HUES64 (cell line): ENCODE data around the gene S100P.
"Not testable (repeated sequence)": the region's sequence is repeated elsewhere in the genome, so short reads cannot be mapped to it uniquely, and the experiment has no call there.

Experiments
- H3K27ac ChIP-seq: 2 replicates; pipeline ENCODE4 v1.7.0; 2013; ENCODE audit warnings: low read depth, low read length, inconsistent platforms
- H3K27me3 ChIP-seq: 2 replicates; pipeline ENCODE4 v1.6.1; 2013; ENCODE audit warnings: mild to moderate bottlenecking, low read length; ENCODE audit not compliant: insufficient read depth
- H3K36me3 ChIP-seq: 2 replicates; pipeline ENCODE4 v1.6.1; 2013; ENCODE audit warnings: mild to moderate bottlenecking, low read length; ENCODE audit not compliant: insufficient read depth
- H3K4me1 ChIP-seq: 2 replicates; pipeline ENCODE4 v1.6.1; 2013; ENCODE audit warnings: mild to moderate bottlenecking, low read length, moderate library complexity; ENCODE audit not compliant: insufficient read depth
- H3K4me3 ChIP-seq: 2 replicates; pipeline ENCODE4 v1.5.1; 2013; ENCODE audit warnings: mild to moderate bottlenecking, low read length, moderate library complexity
- H3K9ac ChIP-seq: 2 replicates; pipeline ENCODE4 v1.6.1; 2013; ENCODE audit warnings: mild to moderate bottlenecking, low read depth, low read length
- H3K9me3 ChIP-seq: 2 replicates; pipeline ENCODE4 v1.6.1; 2013; ENCODE audit warnings: low read depth, low read length; ENCODE audit not compliant: insufficient read depth
- WGBS: fragments of 150-250, 120-280 bp; methylation state at CpG from one replicate; pipeline ENCODE4 v1.1.7; 2013; ENCODE audit warnings: missing lambda C conversion rate; 5-methylcytosine and 5-hydroxymethylcytosine counted together

Gene S100P

GRCh38 chr4:6716958-6717655 is 23.4 kb downstream of the S100P start:
- Histone ChIP-seq H3K9ac (peak overlapping the region; percentile 87), H3K4me3 (peak overlapping the region; percentile 93), H3K36me3 (no peaks in the 10 kb centered on the region), H3K4me1 (peaks cover 8% of the 10 kb centered on the region), H3K27ac (no peak overlapping the region), H3K9me3 (no peaks in the 10 kb centered on the region), H3K27me3 (peaks cover 19% of the 10 kb centered on the region)
- 30% methylated on average over 5 of the region's 7 CpGs for WGBS

DNA sequence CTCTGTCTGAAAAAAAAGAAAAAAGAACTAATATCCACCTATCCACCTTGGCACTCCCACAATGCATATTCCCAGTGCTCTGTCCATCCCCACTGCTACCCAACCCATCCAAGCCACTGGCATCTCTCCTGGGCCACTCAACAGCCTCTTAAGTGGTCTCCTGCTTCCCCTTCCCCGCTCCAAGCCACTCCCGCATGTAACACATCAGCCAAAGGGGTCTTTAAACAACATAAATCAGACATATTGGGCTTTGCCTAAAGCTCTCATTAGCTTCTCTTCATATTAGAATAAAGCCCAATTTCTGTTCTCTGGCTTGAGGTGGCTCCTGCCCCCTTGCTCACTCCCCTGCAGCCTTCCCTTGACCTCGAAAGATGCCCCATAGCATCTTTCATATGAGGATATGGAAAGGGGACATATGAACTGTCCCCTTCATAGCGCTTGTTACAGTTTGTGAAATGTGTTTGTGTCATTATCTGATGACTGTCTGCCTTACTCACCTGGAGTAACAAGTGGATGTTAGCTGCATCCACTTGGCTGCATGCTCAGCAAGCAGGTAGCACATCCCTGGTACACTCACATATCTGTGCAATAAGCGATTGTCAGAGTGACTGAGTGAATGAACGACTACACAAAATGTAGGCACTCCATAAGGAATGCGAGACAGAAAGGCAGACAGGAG is 25.4 kb downstream of the S100P start:
- WGBS: 86% methylated on average over 7 of the region's 7 CpGs
- H3K4me1 ChIP-seq: peaks cover 8% of the 10 kb centered on the region
- H3K4me3 ChIP-seq: no peak overlapping the region
- no peaks in the 10 kb centered on the region for H3K9me3 ChIP-seq
- no peak overlapping the region for H3K27ac ChIP-seq
- peaks cover 10% of the 10 kb centered on the region; the same call in 1 of the 2 replicates for H3K27me3 ChIP-seq
- no peak overlapping the region for H3K9ac ChIP-seq
- H3K36me3 ChIP-seq: no peaks in the 10 kb centered on the region

DNA sequence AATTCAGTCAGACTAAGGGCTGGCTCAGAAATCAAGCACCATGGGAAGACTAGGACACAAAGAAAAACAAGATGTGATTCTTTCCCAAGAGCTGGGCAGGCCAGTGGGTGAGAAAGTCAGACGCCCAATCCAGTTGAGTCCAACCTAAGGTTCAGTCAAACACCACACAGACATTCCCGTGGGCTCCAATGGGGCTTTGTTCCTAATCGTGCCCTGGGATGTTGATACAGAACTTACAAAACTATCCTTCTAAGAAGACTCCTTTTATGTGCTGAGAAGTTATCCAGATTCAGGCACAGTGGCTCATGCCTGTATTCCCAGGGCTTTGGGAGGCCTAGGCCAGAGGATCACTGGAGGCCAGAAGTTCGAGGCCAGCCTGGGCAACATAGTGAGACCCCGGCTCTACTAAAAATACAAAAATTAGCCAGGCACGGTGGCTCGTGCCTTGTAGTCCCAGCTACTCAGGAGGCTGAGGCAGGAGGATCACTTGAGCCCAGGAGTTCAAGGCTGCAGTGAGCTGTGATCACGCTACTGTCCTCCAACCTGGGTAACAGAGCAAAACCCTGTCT is 26.0 kb downstream of the S100P start:
- no peaks in the 10 kb centered on the region for H3K9me3 ChIP-seq
- peaks cover 4% of the 10 kb centered on the region; the same call in 1 of the 2 replicates for H3K27me3 ChIP-seq
- no peak overlapping the region for H3K27ac ChIP-seq
- peaks cover 8% of the 10 kb centered on the region for H3K4me1 ChIP-seq
- no peak overlapping the region for H3K9ac ChIP-seq
- no peak overlapping the region for H3K4me3 ChIP-seq
- no peaks in the 10 kb centered on the region for H3K36me3 ChIP-seq
- WGBS: 85% methylated on average over 8 of the region's 8 CpGs

DNA sequence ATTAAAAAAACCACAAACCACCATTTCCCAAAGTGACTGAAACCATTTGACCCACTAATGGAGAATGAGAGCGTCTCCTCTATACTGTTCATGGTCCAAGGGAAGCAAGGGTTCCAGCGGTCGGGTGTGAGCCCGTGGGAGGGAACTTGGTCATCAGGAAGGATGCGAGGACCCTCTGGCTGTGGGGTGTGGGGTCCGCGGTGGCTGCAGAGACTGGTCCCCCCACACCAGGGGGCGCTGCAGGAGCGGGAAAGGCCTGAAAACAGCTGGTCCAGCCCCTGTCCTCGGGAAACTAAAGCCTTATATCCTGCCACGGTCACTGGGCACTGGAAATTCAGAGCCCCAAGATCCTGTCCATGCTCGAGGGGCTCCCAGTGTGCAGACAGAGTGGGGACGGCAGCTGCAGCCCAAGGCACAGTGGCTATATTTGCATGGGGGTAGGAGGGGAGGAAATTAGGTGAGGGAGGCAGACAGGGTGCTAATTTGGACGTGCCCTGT is 26.6 kb downstream of the S100P start:
- Histone ChIP-seq H3K9me3 (no peaks in the 10 kb centered on the region), H3K27ac (no peak overlapping the region), H3K4me1 (peaks cover 8% of the 10 kb centered on the region), H3K36me3 (no peaks in the 10 kb centered on the region), H3K27me3 (no peaks in the 10 kb centered on the region), H3K4me3 (no peak overlapping the region), H3K9ac (no peak overlapping the region)
- WGBS: 15% methylated on average over 14 of the region's 14 CpGs

GRCh38 chr4:6721121-6721520 is 27.4 kb downstream of the S100P start:
- H3K4me1 ChIP-seq: peaks cover 8% of the 10 kb centered on the region
- 93% methylated on average over 10 of the region's 10 CpGs for whole genome bisulfite sequencing
- H3K36me3 ChIP-seq: no peaks in the 10 kb centered on the region
- no peak overlapping the region for H3K4me3 ChIP-seq
- H3K9me3 ChIP-seq: no peaks in the 10 kb centered on the region
- H3K27me3 ChIP-seq: no peaks in the 10 kb centered on the region
- H3K9ac ChIP-seq: no peak overlapping the region
- H3K27ac ChIP-seq: no peak overlapping the region

DNA sequence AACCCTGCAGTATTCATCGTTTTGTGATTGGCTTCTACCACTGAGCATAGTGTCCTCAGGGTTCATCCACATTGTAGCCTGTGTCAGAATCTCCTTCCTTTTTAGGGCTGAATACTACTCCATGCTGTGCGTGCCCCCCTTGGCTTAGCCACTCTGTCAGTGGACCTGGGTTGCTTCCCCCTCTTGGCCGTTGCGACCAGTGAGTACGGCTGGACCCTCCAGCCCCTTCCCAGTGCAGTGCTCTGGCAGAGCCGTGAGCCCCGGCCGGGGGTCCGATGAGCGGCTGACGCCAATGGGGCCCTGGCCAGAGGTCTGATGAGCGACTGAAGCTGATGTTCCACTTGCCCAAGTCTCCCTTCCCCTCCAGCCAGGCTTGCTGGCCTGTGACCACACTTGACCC is 29.2 kb downstream of the S100P start:
- no peaks in the 10 kb centered on the region for H3K36me3 ChIP-seq
- no peak overlapping the region for H3K9ac ChIP-seq
- H3K4me1 ChIP-seq: peaks cover 2% of the 10 kb centered on the region; the same call in 1 of the 2 replicates
- no peaks in the 10 kb centered on the region for H3K27me3 ChIP-seq
- no peak overlapping the region for H3K27ac ChIP-seq
- H3K9me3 ChIP-seq: no peaks in the 10 kb centered on the region
- H3K4me3 ChIP-seq: no peak overlapping the region
- WGBS: 94% methylated on average over 12 of the region's 12 CpGs

GRCh38 chr4:6723851-6724250 is 30.2 kb downstream of the S100P start:
- Histone ChIP-seq H3K9me3 (no peaks in the 10 kb centered on the region), H3K4me1 (peaks cover 6% of the 10 kb centered on the region; the same call in 1 of the 2 replicates), H3K27me3 (no peaks in the 10 kb centered on the region), H3K27ac (no peak overlapping the region), H3K4me3 (no peak overlapping the region), H3K36me3 (no peaks in the 10 kb centered on the region), H3K9ac (no peak overlapping the region)
- 91% methylated on average over 8 of the region's 8 CpGs for WGBS

GRCh38 chr4:6724421-6725111 is 30.9 kb downstream of the S100P start:
- Histone ChIP-seq H3K36me3 (no peaks in the 10 kb centered on the region), H3K9me3 (no peaks in the 10 kb centered on the region), H3K4me1 (peaks cover 6% of the 10 kb centered on the region; the same call in 1 of the 2 replicates), H3K9ac (no peak overlapping the region), H3K27ac (no peak overlapping the region), H3K4me3 (no peak overlapping the region), H3K27me3 (no peaks in the 10 kb centered on the region)
- WGBS: 89% methylated on average over 21 of the region's 21 CpGs

DNA sequence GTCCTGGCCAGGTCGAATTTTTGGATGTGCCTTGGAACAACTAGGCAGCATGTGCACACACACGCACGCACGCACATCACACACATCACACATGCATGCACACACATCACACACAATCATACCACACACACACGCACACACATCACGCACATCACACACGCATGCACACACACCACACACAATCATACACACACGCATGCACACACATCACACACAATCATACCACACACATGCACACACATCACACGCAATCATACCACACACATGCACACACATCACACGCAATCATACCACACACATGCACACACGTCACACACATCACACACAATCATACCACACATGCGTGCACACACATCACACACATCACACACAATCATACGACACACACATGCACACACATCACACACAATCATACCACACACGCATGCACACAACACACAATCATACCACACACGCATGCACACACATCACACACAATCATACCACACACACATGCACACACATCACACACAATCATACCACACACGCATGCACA is 31.8 kb downstream of the S100P start:
- H3K27me3 ChIP-seq, H3K4me1 ChIP-seq, H3K9ac ChIP-seq, H3K9me3 ChIP-seq, H3K36me3 ChIP-seq, H3K4me3 ChIP-seq, H3K27ac ChIP-seq: not testable (repeated sequence)
- 93% methylated on average over 15 of the region's 16 CpGs for WGBS

GRCh38 chr4:6727081-6727942 is 33.6 kb downstream of the S100P start:
- Histone ChIP-seq H3K4me3 (no peak overlapping the region), H3K27me3 (no peaks in the 10 kb centered on the region), H3K36me3 (no peaks in the 10 kb centered on the region), H3K4me1 (peaks cover 6% of the 10 kb centered on the region; the same call in 1 of the 2 replicates), H3K9me3 (no peaks in the 10 kb centered on the region), H3K9ac (0 out of 2 replicates have a peak overlapping the region, but pooled peaks have one; percentile 2), H3K27ac (peak overlapping the region; percentile 53; the same call in 1 of the 2 replicates)
- 44% methylated on average over 30 of the region's 31 CpGs for WGBS
